GM12875 (cell line): Measurements from ENCODE around the gene WDFY1.

Experiments
- H3K4me3 ChIP-seq: one replicate; pipeline ENCODE4 v1.5.1; 2011; ENCODE audit warnings: low read depth, low read length, control low read depth
- TF ChIP-seq, protein P1 (sequence below): IDR thresholded peaks from 2 replicates; pipeline ENCODE4 v1.5.1; 2011; ENCODE audit warnings: low read depth, mild to moderate bottlenecking, control low read depth, inconsistent platforms, low read length, moderate library complexity, borderline replicate concordance; ENCODE audit not compliant: insufficient read depth

WDFY1 gene

DNA sequence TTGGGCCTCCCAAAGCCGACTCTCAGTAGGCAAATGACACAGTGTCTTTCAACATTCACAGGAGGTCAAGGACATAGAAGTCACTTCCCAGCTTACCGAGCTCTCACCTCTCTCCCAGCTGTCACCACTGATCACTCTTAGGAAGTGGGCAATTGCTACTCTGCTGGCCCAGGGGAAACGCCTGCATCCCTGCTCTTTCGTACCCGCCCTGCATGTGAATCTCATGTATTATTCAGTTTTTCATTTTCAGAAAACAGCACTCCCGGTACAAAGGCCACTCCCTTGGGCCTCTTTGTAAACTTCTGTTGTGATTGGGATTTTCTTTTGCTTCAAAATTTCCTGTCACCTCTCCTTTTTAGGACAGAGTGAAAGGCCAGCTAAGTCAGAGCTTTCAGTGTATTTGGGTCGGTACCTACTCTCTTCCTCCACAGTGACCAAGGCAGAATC lies 27.5 kb upstream of the WDFY1 start:
- H3K4me3 ChIP-seq = no peak overlapping the region
- TF ChIP-seq, protein P1, sequence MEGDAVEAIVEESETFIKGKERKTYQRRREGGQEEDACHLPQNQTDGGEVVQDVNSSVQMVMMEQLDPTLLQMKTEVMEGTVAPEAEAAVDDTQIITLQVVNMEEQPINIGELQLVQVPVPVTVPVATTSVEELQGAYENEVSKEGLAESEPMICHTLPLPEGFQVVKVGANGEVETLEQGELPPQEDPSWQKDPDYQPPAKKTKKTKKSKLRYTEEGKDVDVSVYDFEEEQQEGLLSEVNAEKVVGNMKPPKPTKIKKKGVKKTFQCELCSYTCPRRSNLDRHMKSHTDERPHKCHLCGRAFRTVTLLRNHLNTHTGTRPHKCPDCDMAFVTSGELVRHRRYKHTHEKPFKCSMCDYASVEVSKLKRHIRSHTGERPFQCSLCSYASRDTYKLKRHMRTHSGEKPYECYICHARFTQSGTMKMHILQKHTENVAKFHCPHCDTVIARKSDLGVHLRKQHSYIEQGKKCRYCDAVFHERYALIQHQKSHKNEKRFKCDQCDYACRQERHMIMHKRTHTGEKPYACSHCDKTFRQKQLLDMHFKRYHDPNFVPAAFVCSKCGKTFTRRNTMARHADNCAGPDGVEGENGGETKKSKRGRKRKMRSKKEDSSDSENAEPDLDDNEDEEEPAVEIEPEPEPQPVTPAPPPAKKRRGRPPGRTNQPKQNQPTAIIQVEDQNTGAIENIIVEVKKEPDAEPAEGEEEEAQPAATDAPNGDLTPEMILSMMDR = no peak

DNA sequence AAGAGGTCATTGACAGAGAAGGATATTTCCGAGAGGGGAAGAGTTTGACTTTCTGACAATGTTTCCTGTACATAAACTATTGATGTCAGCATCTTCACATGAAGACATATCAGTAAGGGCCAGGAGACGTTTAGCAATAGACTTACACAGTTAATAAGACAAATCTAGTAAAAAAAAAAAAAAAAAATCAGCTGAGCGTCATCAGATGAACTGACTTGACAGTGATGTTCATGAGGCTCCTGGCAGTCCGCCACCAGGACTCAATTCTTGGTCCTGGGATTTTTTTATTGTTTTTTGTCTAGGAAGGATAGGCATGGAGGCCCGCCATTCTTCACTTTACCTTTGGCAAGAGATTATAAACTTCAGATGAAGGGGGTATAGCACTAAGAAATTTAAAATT lies 26.6 kb upstream of the WDFY1 start:
- no peak overlapping the region for H3K4me3 ChIP-seq
- TF ChIP-seq, protein P1 = no peak

DNA sequence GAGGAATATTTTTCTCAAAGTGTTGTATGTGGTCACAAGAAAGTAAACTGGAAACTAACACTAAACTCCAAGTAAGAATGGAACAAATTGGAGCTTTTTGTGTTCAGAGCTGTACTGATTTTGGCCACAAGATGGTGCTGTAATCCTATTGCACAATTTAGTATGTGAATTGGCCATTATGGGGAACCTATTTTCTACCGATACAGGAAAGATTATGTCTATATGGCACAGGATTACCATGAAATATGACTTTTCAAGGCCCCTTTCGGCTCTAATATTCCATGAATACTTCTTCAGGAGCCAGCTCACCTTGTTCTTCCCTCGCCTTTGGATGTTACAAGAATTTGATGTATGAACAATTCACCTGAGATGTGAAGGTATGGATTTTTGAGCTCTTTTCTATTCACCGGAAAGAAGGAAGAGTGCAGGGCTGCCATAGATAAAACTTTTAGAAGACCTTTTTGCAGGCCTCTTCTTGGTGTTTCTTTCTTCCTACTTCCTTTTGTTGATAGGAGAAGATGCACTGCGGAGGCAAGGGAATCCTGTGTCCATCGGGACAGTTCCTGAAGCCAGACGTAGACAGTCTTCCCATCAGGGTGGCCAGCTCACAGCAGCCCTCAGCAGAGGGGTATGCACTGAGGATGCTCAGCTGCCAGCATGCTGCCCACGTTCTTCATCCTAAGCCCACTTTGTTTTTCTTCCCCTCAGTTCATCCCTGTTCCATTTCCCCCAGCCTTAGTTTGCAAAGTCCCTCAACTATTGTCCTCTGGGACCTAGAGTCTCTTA lies 25.4 kb upstream of the WDFY1 start:
- H3K4me3 ChIP-seq = no peak overlapping the region
- TF ChIP-seq, protein P1 = peak; percentile 71

DNA sequence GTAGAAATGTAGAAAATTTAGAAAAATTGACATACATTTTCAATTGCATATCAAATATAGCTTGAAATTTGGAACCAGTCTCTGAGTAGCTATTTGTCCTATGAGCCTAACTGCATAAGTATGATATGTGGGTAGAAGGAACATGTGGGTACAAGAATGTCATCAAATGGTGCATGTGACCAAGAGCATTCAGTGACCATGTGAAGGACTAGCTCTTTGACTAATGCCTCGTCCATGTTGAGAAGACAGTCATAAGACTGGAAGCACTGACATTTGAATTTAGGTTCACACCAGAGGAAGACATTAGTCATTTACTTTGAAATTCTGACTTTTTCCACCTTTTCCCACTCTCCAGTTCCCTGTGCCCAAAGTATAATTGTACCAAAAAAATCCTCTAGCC lies 24.7 kb upstream of the WDFY1 start:
- TF ChIP-seq, protein P1 = no peak
- no peak overlapping the region for H3K4me3 ChIP-seq

DNA sequence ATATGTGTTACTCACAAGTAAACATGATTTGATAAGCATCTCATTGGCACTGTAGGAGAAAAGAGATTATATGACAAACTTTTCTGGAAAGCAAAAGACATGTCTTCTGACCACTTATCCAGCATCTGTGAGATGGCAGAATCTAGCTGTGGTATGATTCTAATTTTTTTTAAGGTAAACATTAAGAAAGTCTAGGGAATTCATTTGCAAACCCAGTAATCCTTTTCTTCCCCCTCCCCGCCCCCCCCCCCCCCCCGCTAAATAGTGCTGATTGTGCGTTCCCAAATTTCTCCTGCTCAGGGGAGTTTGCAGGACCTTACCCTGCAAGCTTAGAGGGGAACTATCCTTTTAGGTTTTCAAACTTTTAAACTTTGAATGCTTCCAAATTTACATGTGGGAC lies 24.2 kb upstream of the WDFY1 start:
- TF ChIP-seq, protein P1 = no peak
- H3K4me3 ChIP-seq = no peak overlapping the region

DNA sequence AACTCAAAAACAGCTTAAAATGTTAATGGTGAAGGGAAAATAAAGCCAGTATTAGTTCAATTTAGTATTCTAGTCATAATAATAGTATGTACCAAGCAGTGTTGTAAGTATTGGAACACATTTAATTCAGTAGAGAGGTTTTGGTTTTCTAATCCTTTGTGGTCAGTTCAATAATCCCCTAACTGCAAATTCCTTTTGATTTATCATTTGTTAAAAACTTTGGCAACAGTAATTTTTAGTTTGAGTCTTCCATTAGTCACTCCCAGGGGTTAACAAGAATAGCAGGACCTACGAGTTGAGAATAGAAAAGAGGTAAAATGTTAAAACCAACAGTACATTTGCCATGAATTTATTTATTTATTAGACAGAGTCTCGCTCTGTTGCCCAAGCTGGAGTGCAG lies 22.8 kb upstream of the WDFY1 start:
- no peak overlapping the region for H3K4me3 ChIP-seq
- TF ChIP-seq, protein P1 = no peak

DNA sequence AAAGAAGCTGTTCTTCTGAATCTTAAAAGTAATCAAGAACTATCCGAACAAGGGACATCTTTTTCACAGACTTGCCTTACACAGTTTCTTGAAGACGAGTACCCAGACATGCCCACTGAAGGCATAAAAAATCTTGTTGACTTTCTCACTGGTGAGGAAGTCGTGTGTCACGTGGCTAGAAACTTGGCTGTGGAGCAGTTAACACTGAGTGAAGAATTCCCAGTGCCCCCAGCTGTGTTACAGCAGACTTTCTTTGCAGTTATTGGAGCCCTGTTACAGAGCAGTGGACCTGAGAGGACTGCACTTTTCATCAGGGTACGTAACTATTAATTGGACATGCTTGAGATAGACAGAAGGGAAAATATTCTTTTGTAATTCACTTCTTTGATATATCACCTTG lies 14.6 kb upstream of the WDFY1 start:
- H3K4me3 ChIP-seq = no peak overlapping the region
- TF ChIP-seq, protein P1 = no peak
